AG04449 (cell line): ENCODE data around the gene ZBTB7A.

Source experiments
- CTCF ChIA-PET: fragments of 350-600 bp; formaldehyde crosslinking; extraction: SDS; loops from one replicate; lab custom pipeline; 2021; ENCODE audit warnings: antibody characterized with exemption; lab: Yijun Ruan, JAX
- POLR2A ChIA-PET: fragments of 400-600, 350-600 bp; formaldehyde crosslinking; extraction: SDS; loops from one replicate; lab custom pipeline; 2020; ENCODE audit warnings: antibody characterized with exemption, inconsistent platforms; lab: Yijun Ruan, JAX
- DNase-seq: peaks from one replicate; pipeline ENCODE4 v3.0.0-alpha.2; 2010; ENCODE audit warnings: low read depth, low spot score
- H3K4me3 ChIP-seq: 2 replicates; pipeline ENCODE4 v1.5.1; 2011; ENCODE audit warnings: low read depth, mild to moderate bottlenecking, control low read depth, low read length
- CTCF ChIP-seq: IDR thresholded peaks from one replicate; pipeline ENCODE4 v1.5.1; 2011; ENCODE audit warnings: mild to moderate bottlenecking, moderate library complexity, low read length, control low read depth, inconsistent platforms; ENCODE audit not compliant: insufficient read depth; ENCODE audit errors: missing control alignments

ZBTB7A gene

DNA sequence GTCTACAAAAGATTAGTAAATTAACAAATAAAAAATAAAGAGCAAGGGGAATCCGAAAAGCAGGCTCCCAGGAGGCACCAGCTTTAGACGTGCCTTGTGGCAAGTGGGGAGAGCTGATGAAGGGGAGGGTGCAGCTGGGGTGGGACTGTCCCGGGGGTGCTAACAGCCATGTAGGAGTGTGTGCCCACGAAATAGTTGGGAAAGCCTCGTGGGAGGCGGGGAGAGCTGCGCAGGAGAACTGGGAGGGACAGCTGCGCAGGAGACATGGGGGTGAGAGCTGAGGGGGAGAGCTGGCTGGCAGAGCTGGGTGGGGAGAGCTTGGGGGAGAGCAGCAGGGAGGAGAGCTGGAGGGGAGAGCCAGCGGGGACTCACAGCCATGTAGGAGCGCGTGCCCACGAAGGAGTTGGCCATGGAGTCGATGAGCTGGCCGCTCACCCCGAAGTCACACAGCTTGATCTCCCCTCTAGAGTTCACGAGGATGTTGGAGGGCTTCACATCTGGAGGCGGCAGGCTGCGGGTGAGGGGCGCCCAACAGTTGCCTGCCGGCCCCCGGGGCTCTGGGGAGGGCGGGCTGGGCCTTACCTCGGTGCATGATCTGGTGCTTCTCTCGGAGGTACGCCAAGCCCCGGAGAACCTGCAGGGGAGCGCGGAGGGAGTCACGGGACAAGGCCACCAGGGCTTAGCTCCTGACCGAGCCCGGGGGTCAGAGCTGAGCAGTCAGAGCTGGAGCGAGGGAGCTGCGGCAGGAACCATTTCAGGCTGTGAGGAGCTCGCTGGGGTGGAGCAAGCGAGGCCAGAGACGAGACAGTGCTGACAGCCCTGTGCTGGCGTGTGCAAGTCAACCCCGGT lies 34.2 kb upstream of the ZBTB7A start:
- no peak for DNase-seq
- POLR2A ChIA-PET, result no interaction called here
- CTCF ChIA-PET, result interaction anchor here (1.2 kb wide), 1 partner anchor 9 kb away, joined by 3 read pairs; no protein-coding TSS in a partner anchor
- no peak for TF ChIP-seq CTCF
- H3K4me3 ChIP-seq, result no peak overlapping the region

GRCh38 chr19:4099041-4099764 lies 32.5 kb upstream of the ZBTB7A start:
- TF ChIP-seq CTCF, result no peak
- no peak overlapping the region for H3K4me3 ChIP-seq
- POLR2A ChIA-PET, result no interaction called here
- CTCF ChIA-PET, result interaction anchor here (2.0 kb wide), 1 partner anchor 41 kb away, joined by 12 read pairs; no protein-coding TSS in a partner anchor
- no peak for DNase-seq

GRCh38 chr19:4098493-4098892 lies 31.8 kb upstream of the ZBTB7A start:
- no peak overlapping the region for H3K4me3 ChIP-seq
- no peak for TF ChIP-seq CTCF
- ChIA-PET POLR2A (no interaction called here), CTCF (interaction anchor here (2.0 kb wide), 1 partner anchor 41 kb away, joined by 12 read pairs; no protein-coding TSS in a partner anchor)
- no peak for DNase-seq

GRCh38 chr19:4097501-4097900 lies 30.8 kb upstream of the ZBTB7A start:
- DNase-seq, result no peak
- no peak overlapping the region for H3K4me3 ChIP-seq
- ChIA-PET CTCF (interaction anchor here (0.9 to 2.0 kb wide), 2 partner anchors 12 to 42 kb away, joined by 3 to 12 read pairs; no protein-coding TSS in a partner anchor), POLR2A (interaction anchor here (0.6 kb wide), 1 partner anchor 122 kb away, joined by 3 read pairs; no protein-coding TSS in a partner anchor)
- no peak for TF ChIP-seq CTCF

GRCh38 chr19:4096049-4096892 lies 29.6 kb upstream of the ZBTB7A start:
- DNase-seq, result no peak
- CTCF ChIA-PET, result no interaction called here
- POLR2A ChIA-PET, result no interaction called here
- H3K4me3 ChIP-seq, result no peak overlapping the region
- TF ChIP-seq CTCF, result no peak
